ENCODE data around the gene RTRAF.

Gene RTRAF

GRCh38 chr14:52042371-52043289 lies 53.3 kb downstream of the RTRAF start:
- ATAC-seq (ENCODE audit: low read depth), result no peak
- peaks cover 3% of the 10 kb centered on the region for H3K4me1 Mint-ChIP-seq
- no peak overlapping the region for H3K4me3 Mint-ChIP-seq
- no peak overlapping the region for H3K27ac Mint-ChIP-seq
- no peak for DNase-seq (ENCODE audit: low spot score in 2 of 2)
- no peaks in the 10 kb centered on the region for H3K9me3 Mint-ChIP-seq
- peaks cover 25% of the 10 kb centered on the region for H3K27me3 Mint-ChIP-seq
- no peaks in the 10 kb centered on the region for H3K36me3 Mint-ChIP-seq

GRCh38 chr14:52043690-52044089 lies 54.3 kb downstream of the RTRAF start:
- no peak overlapping the region for H3K4me3 Mint-ChIP-seq
- no peaks in the 10 kb centered on the region for H3K36me3 Mint-ChIP-seq
- ATAC-seq (ENCODE audit: low read depth), result peak; percentile 27
- peak; percentile 3 to 20 for DNase-seq (ENCODE audit: low spot score in 2 of 2)
- peaks cover 20% of the 10 kb centered on the region for H3K27me3 Mint-ChIP-seq
- H3K27ac Mint-ChIP-seq, result no peak overlapping the region
- H3K4me1 Mint-ChIP-seq, result peaks cover 3% of the 10 kb centered on the region
- no peaks in the 10 kb centered on the region for H3K9me3 Mint-ChIP-seq

- no peak for ATAC-seq (ENCODE audit: low read depth)
- Mint-ChIP-seq H3K9me3 (no peaks in the 10 kb centered on the region), H3K36me3 (no peaks in the 10 kb centered on the region), H3K27me3 (peaks cover 17% of the 10 kb centered on the region), H3K4me3 (no peak overlapping the region), H3K4me1 (peaks cover 3% of the 10 kb centered on the region), H3K27ac (no peak overlapping the region)
- no peak for DNase-seq (ENCODE audit: low spot score in 2 of 2)
These were observed 55.6 kb downstream of the RTRAF start for GRCh38 chr14:52044791-52045522.

- no peak overlapping the region for H3K4me3 Mint-ChIP-seq
- ATAC-seq (ENCODE audit: low read depth) (no peak), DNase-seq (ENCODE audit: low spot score in 2 of 2) (no peak)
- H3K9me3 Mint-ChIP-seq, result no peaks in the 10 kb centered on the region
- peaks cover 18% of the 10 kb centered on the region for H3K27me3 Mint-ChIP-seq
- peaks cover 3% of the 10 kb centered on the region for H3K4me1 Mint-ChIP-seq
- no peaks in the 10 kb centered on the region for H3K36me3 Mint-ChIP-seq
- no peak overlapping the region for H3K27ac Mint-ChIP-seq
These were observed 57.1 kb downstream of the RTRAF start for GRCh38 chr14:52046376-52046917.

- DNase-seq (ENCODE audit: low spot score in 2 of 2), result no peak
- ATAC-seq (ENCODE audit: low read depth), result no peak
- H3K27me3 Mint-ChIP-seq, result peaks cover 12% of the 10 kb centered on the region
- H3K9me3 Mint-ChIP-seq, result no peaks in the 10 kb centered on the region
- no peak overlapping the region for H3K27ac Mint-ChIP-seq
- H3K36me3 Mint-ChIP-seq, result no peaks in the 10 kb centered on the region
- no peak overlapping the region for H3K4me3 Mint-ChIP-seq
- peaks cover 3% of the 10 kb centered on the region for H3K4me1 Mint-ChIP-seq
These were observed 58.8 kb downstream of the RTRAF start for GRCh38 chr14:52048116-52048515.

GRCh38 chr14:52048641-52049204 lies 59.4 kb downstream of the RTRAF start:
- Mint-ChIP-seq H3K4me3 (no peak overlapping the region), H3K9me3 (no peaks in the 10 kb centered on the region), H3K27ac (no peak overlapping the region), H3K36me3 (no peaks in the 10 kb centered on the region), H3K27me3 (peaks cover 10% of the 10 kb centered on the region), H3K4me1 (peaks cover 2% of the 10 kb centered on the region)
- ATAC-seq (ENCODE audit: low read depth), result no peak
- DNase-seq (ENCODE audit: low spot score in 2 of 2), result no peak

GRCh38 chr14:52049271-52049670 lies 59.9 kb downstream of the RTRAF start:
- DNase-seq (ENCODE audit: low spot score in 2 of 2) (no peak), ATAC-seq (ENCODE audit: low read depth) (no peak)
- H3K27me3 Mint-ChIP-seq, result peaks cover 12% of the 10 kb centered on the region
- H3K27ac Mint-ChIP-seq, result no peak overlapping the region
- no peaks in the 10 kb centered on the region for H3K9me3 Mint-ChIP-seq
- no peaks in the 10 kb centered on the region for H3K4me1 Mint-ChIP-seq
- H3K4me3 Mint-ChIP-seq, result no peak overlapping the region
- no peaks in the 10 kb centered on the region for H3K36me3 Mint-ChIP-seq

GRCh38 chr14:52049721-52050588 lies 60.6 kb downstream of the RTRAF start:
- H3K27ac Mint-ChIP-seq, result no peak overlapping the region
- ATAC-seq (ENCODE audit: low read depth) (no peak), DNase-seq (ENCODE audit: low spot score in 2 of 2) (no peak)
- H3K9me3 Mint-ChIP-seq, result no peaks in the 10 kb centered on the region
- H3K27me3 Mint-ChIP-seq, result peaks cover 13% of the 10 kb centered on the region
- H3K36me3 Mint-ChIP-seq, result no peaks in the 10 kb centered on the region
- H3K4me3 Mint-ChIP-seq, result no peak overlapping the region
- no peaks in the 10 kb centered on the region for H3K4me1 Mint-ChIP-seq

- DNase-seq (ENCODE audit: low spot score in 2 of 2) (no peak), ATAC-seq (ENCODE audit: low read depth) (no peak)
- Mint-ChIP-seq H3K36me3 (no peaks in the 10 kb centered on the region), H3K27ac (no peak overlapping the region), H3K9me3 (no peaks in the 10 kb centered on the region), H3K4me3 (no peak overlapping the region), H3K27me3 (peaks cover 12% of the 10 kb centered on the region), H3K4me1 (no peaks in the 10 kb centered on the region)
These were observed 61.9 kb downstream of the RTRAF start for GRCh38 chr14:52051251-52051650.

- H3K27ac Mint-ChIP-seq, result no peak overlapping the region
- H3K36me3 Mint-ChIP-seq, result no peaks in the 10 kb centered on the region
- H3K27me3 Mint-ChIP-seq, result peaks cover 12% of the 10 kb centered on the region
- H3K4me3 Mint-ChIP-seq, result no peak overlapping the region
- H3K4me1 Mint-ChIP-seq, result no peaks in the 10 kb centered on the region
- no peaks in the 10 kb centered on the region for H3K9me3 Mint-ChIP-seq
- no peak for ATAC-seq (ENCODE audit: low read depth)
- no peak for DNase-seq (ENCODE audit: low spot score in 2 of 2)
These were observed 62.5 kb downstream of the RTRAF start for GRCh38 chr14:52051871-52052270.

GRCh38 chr14:52052288-52052943 lies 63.1 kb downstream of the RTRAF start:
- Mint-ChIP-seq H3K9me3 (no peaks in the 10 kb centered on the region), H3K36me3 (no peaks in the 10 kb centered on the region), H3K4me1 (no peaks in the 10 kb centered on the region), H3K4me3 (no peak overlapping the region), H3K27ac (no peak overlapping the region), H3K27me3 (peaks cover 8% of the 10 kb centered on the region)
- ATAC-seq (ENCODE audit: low read depth), result no peak
- no peak for DNase-seq (ENCODE audit: low spot score in 2 of 2)

GRCh38 chr14:52053044-52053443 lies 63.7 kb downstream of the RTRAF start:
- Mint-ChIP-seq H3K27ac (no peak overlapping the region), H3K9me3 (no peaks in the 10 kb centered on the region), H3K4me1 (no peaks in the 10 kb centered on the region), H3K4me3 (no peak overlapping the region), H3K36me3 (no peaks in the 10 kb centered on the region), H3K27me3 (peaks cover 8% of the 10 kb centered on the region)
- ATAC-seq (ENCODE audit: low read depth), result no peak
- no peak for DNase-seq (ENCODE audit: low spot score in 2 of 2)

GRCh38 chr14:52054678-52055077 lies 65.3 kb downstream of the RTRAF start:
- H3K4me1 Mint-ChIP-seq, result no peaks in the 10 kb centered on the region
- no peaks in the 10 kb centered on the region for H3K36me3 Mint-ChIP-seq
- ATAC-seq (ENCODE audit: low read depth) (no peak), DNase-seq (ENCODE audit: low spot score in 2 of 2) (no peak)
- H3K9me3 Mint-ChIP-seq, result no peaks in the 10 kb centered on the region
- no peak overlapping the region for H3K27ac Mint-ChIP-seq
- H3K27me3 Mint-ChIP-seq, result peaks cover 8% of the 10 kb centered on the region
- no peak overlapping the region for H3K4me3 Mint-ChIP-seq

Data from memory B cell (primary cell).